ENCODE data around the gene ACR.

GRCh38 chr22:50688448-50688847, 49.6 kb upstream of the ACR start:
- no peak for TF ChIP-seq CTCF (IDR thresholded peaks at IDR 0.05)
- TF ChIP-seq POLR2AphosphoS5 (IDR thresholded peaks at IDR 0.05): no peak
- TF ChIP-seq POLR2A (IDR thresholded peaks at IDR 0.05): no peak
- TF ChIP-seq EP300 (IDR thresholded peaks at IDR 0.05): no peak
